Endodermal cell (in vitro differentiated cells): ENCODE results near the gene BAIAP3. TPM values are rescaled to one million over a fixed set of nuclear protein-coding genes. Genes with fewer than 3 reads are reported as not detected.
A peak's percentile ranks its signal among the peaks of the same experiment; 100 is the strongest.

Source experiments
- DNase-seq: peaks from one replicate; pipeline ENCODE4 v3.0.0-alpha.2; 2017
- H3K27ac ChIP-seq: 2 replicates; pipeline ENCODE4 v1.5.1; 2013; ENCODE audit warnings: mild to moderate bottlenecking, low read depth, low read length, moderate library complexity
- H3K27me3 ChIP-seq: 2 replicates; pipeline ENCODE4 v1.6.1; 2013; ENCODE audit warnings: mild to moderate bottlenecking, low read length, moderate library complexity; ENCODE audit not compliant: insufficient read depth, control insufficient read depth, poor library complexity, severe bottlenecking
- H3K36me3 ChIP-seq: 2 replicates; pipeline ENCODE4 v1.7.0; 2013; ENCODE audit warnings: mild to moderate bottlenecking, low read length, moderate library complexity; ENCODE audit not compliant: control insufficient read depth, insufficient read depth
- H3K4me1 ChIP-seq: one replicate; pipeline ENCODE4 v1.7.0; 2013; ENCODE audit warnings: low read length; ENCODE audit not compliant: control insufficient read depth, insufficient read depth
- H3K4me3 ChIP-seq: 2 replicates; pipeline ENCODE4 v1.5.1; 2013; ENCODE audit warnings: mild to moderate bottlenecking, low read length, moderate library complexity
- H3K9ac ChIP-seq: 2 replicates; pipeline ENCODE4 v1.6.1; 2013; ENCODE audit warnings: mild to moderate bottlenecking, low read length, moderate library complexity; ENCODE audit not compliant: poor library complexity, severe bottlenecking; ENCODE audit errors: extremely low read depth
- H3K9me3 ChIP-seq: 2 replicates; pipeline ENCODE4 v1.6.1; 2013; ENCODE audit warnings: mild to moderate bottlenecking, low read length, moderate library complexity; ENCODE audit not compliant: control insufficient read depth
- H3K27ac Mint-ChIP-seq: 2 replicates; pipeline ENCODE4 v1.8.0; 2020; ENCODE audit warnings: mixed read lengths
- H3K27me3 Mint-ChIP-seq: 2 replicates; pipeline ENCODE4 v1.8.0; 2021; ENCODE audit warnings: mild to moderate bottlenecking, mixed read lengths; ENCODE audit not compliant: insufficient read depth
- H3K36me3 Mint-ChIP-seq: 2 replicates; pipeline ENCODE4 v1.8.0; 2020; ENCODE audit warnings: low read depth, mixed read lengths
- H3K4me1 Mint-ChIP-seq: 2 replicates; pipeline ENCODE4 v1.8.0; 2020; ENCODE audit warnings: mixed read lengths
- H3K4me3 Mint-ChIP-seq: 2 replicates; pipeline ENCODE4 v1.8.0; 2020; ENCODE audit warnings: mild to moderate bottlenecking, moderate library complexity, mixed read lengths
- H3K9me3 Mint-ChIP-seq: 2 replicates; pipeline ENCODE4 v1.8.0; 2020; ENCODE audit warnings: mild to moderate bottlenecking, mixed read lengths
- CTCF ChIP-seq: fragments of 200-600 bp; sonication (generic); conservative IDR thresholded peaks from 2 replicates; pipeline ENCODE4 v1.5.0; 2021; ENCODE audit warnings: antibody characterized with exemption, mild to moderate bottlenecking
- WGBS, 2 experiments: methylation state at CpG; one replicate each; pipeline versions ENCODE4 v1.1.5 to v1.1.7; 2013; ENCODE audit warnings: missing lambda C conversion rate in 2 of 2, mixed read lengths in 1 of 2; ENCODE audit not compliant: insufficient coverage in 1 of 2, insufficient read length in 1 of 2; 5-methylcytosine and 5-hydroxymethylcytosine counted together
- total RNA-seq, 2 donors: library from RNA; stranded (reverse); fragmentation: NEBNext Ultra II Directional in 1 of 2; extraction: Animal tissue kit (Norgen Biotek cat#: 25700) in 1 of 2; gene quantifications; 2 replicates in 1 of 2; 3 replicates in 1 of 2; pipeline ENCODE4 v1.2.1, GENCODE V29; 2021

BAIAP3 gene
- total RNA-seq, 2 donors from 2014 or later = 25.0 to 43.5 TPM

- TF ChIP-seq CTCF = no peak
- peaks cover 25% of the 10 kb centered on the region for H3K4me1 Mint-ChIP-seq
- peak overlapping the region; percentile 13 for H3K27ac Mint-ChIP-seq
- Histone ChIP-seq H3K36me3 (no peaks in the 10 kb centered on the region), H3K4me1 (no peaks in the 10 kb centered on the region), H3K4me3 (no peak overlapping the region), H3K9me3 (no peaks in the 10 kb centered on the region), H3K27me3 (no peaks in the 10 kb centered on the region), H3K27ac (no peak overlapping the region), H3K9ac (no peak overlapping the region)
- H3K36me3 Mint-ChIP-seq = no peaks in the 10 kb centered on the region
- H3K9me3 Mint-ChIP-seq = no peaks in the 10 kb centered on the region
- no peak overlapping the region for H3K4me3 Mint-ChIP-seq
- DNase-seq = no peak
- H3K27me3 Mint-ChIP-seq = peaks cover 5% of the 10 kb centered on the region
- 89% methylated on average over 5 to 6 of the region's 6 CpGs for WGBS, 2 experiments
These were observed 36.3 kb upstream of the BAIAP3 start for GRCh38 chr16:1297018-1297696.

DNA sequence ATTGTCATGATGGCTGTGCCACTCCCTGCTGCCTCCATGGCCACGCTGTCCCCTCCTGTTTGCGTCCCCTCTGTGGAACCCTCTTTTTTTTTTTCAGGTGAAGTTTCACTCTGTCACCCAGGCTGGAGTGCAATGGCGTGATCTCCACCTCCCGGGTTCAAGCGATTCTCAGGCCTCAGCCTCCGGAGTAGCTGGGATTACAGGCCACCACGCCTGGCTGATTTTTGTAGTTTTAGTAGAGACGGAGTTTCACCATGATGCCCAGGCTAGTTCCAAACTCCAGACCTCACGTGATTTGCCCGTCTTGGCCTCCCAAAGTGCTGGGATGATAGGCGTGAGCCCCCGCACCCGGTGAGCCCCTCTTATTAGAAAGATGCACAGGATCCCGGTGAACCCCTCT is 35.0 kb upstream of the BAIAP3 start:
- no peaks in the 10 kb centered on the region for H3K27me3 ChIP-seq
- H3K4me3 ChIP-seq = no peak overlapping the region
- Mint-ChIP-seq H3K4me3 (no peak overlapping the region), H3K4me1 (peaks cover 25% of the 10 kb centered on the region), H3K27ac (no peak overlapping the region), H3K9me3 (no peaks in the 10 kb centered on the region), H3K27me3 (peaks cover 5% of the 10 kb centered on the region), H3K36me3 (no peaks in the 10 kb centered on the region)
- no peak for TF ChIP-seq CTCF
- 91 to 96% methylated on average over 14 of the region's 14 CpGs for WGBS, 2 experiments
- no peak overlapping the region for H3K27ac ChIP-seq
- no peaks in the 10 kb centered on the region for H3K9me3 ChIP-seq
- no peaks in the 10 kb centered on the region for H3K36me3 ChIP-seq
- no peak overlapping the region for H3K9ac ChIP-seq
- no peak for DNase-seq
- H3K4me1 ChIP-seq = no peaks in the 10 kb centered on the region

DNA sequence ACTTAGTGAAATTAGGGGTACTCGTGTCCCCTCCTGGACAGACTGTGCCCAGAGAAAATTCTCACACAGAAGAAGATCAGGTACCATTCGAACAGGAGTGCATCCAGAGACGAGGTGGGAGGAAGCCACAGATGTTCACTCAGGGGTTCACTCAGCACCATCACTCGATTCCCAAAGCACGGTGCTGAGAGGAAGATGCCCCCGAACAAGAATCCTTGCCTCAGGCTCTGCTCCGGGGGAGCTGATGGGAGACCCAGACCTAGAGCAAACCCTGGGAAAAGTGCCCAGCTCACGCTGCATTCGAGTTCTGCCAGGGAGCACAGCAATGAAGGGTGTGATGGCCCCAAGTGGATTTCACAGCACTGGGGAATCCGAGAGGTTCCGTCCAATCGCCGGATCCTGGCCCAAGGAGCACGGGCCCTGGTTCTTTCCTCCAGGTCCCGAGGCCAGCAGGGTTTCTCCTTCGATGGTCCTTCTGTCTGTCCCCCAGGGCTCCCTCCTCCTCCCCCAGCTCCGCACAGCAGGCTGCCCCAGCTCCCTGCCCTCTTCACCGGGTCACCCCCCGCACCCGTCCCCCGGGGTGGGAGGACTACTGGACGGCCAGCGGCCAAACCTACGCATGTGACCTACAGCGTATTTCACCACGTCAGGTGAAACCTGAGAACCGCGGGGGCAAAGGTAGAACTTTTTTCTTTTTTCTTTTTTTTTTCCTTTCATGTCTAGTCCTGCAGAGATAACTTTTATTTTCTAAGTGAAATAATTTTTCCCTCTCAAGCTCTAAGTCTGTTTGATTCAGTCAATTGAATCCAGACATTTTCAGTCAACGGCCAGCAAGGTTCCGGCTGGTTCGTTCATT is 34.2 kb upstream of the BAIAP3 start:
- no peak overlapping the region for H3K27ac ChIP-seq
- H3K4me1 ChIP-seq = no peaks in the 10 kb centered on the region
- Mint-ChIP-seq H3K4me1 (peaks cover 21% of the 10 kb centered on the region), H3K4me3 (no peak overlapping the region), H3K27me3 (peaks cover 5% of the 10 kb centered on the region), H3K27ac (no peak overlapping the region), H3K9me3 (no peaks in the 10 kb centered on the region), H3K36me3 (no peaks in the 10 kb centered on the region)
- 87 to 89% methylated on average over 23 to 31 of the region's 31 CpGs for WGBS, 2 experiments
- no peak overlapping the region for H3K4me3 ChIP-seq
- H3K9me3 ChIP-seq = no peaks in the 10 kb centered on the region
- TF ChIP-seq CTCF = no peak
- no peak overlapping the region for H3K9ac ChIP-seq
- no peak for DNase-seq
- H3K36me3 ChIP-seq = no peaks in the 10 kb centered on the region
- no peaks in the 10 kb centered on the region for H3K27me3 ChIP-seq
